GM12878 (cell line): Measurements from ENCODE around the gene RASAL2. TPM values are rescaled to one million over a fixed set of nuclear protein-coding genes. Genes with fewer than 3 reads are reported as not detected.

Experiments
- ATAC-seq: fragments of 200-7000 bp; cut with Tn5 transposase; 3 replicates; pipeline ENCODE4 v1.9.1; 2020; ENCODE audit warnings: mild to moderate bottlenecking, moderate library complexity
- BruUV-seq: library from RNA; stranded (reverse); fragments of 400-500 nt; replicated peaks from 2 replicates; lab custom pipeline; 2021; lab: Mats Ljungman, UMichigan
- CTCF ChIA-PET: fragments of 300-600 bp; sonication (Branson Sonifier 250); formaldehyde crosslinking; extraction: SDS; loops from one replicate; lab custom pipeline; 2021; ENCODE audit warnings: inconsistent platforms; lab: Yijun Ruan, JAX
- POLR2A ChIA-PET: fragments of 350-600 bp; formaldehyde crosslinking; extraction: SDS; loops from one replicate; lab custom pipeline; 2021; ENCODE audit warnings: inconsistent platforms; lab: Charles Lee
- RAD21 ChIA-PET: fragments of 300-600 bp; sonication (Branson Sonifier 250); formaldehyde crosslinking; loops from one replicate; lab custom pipeline; 2023; ENCODE audit warnings: antibody characterized with exemption; ENCODE audit not compliant: unreplicated experiment; lab: Charles Lee
- SMC1A ChIA-PET: fragments of 300-600 bp; sonication (Branson Sonifier 250); formaldehyde crosslinking; loops from one replicate; lab custom pipeline; 2023; ENCODE audit not compliant: unreplicated experiment, uncharacterized antibody; lab: Charles Lee
- DNase-seq: peaks from one replicate; pipeline ENCODE4 v3.0.0-alpha.2; 2011; ENCODE audit warnings: low read depth, low spot score
- FAIRE-seq: peaks from 3 replicates; lab custom pipeline; 2011; peaks lifted over from hg19 to GRCh38; lab: Jason Lieb, UNC
- H2AFZ ChIP-seq: 2 replicates; pipeline ENCODE4 v1.6.0; 2011; ENCODE audit warnings: low read depth, low read length, control low read depth; ENCODE audit not compliant: control insufficient read depth
- H3K27ac ChIP-seq: 2 replicates; pipeline ENCODE4 v1.5.1; 2011; ENCODE audit warnings: control low read depth; ENCODE audit not compliant: control insufficient read depth, insufficient read depth
- H3K27me3 ChIP-seq, 2 experiments: replicated peaks in 1 of 2; 2 replicates each; pipeline versions ENCODE4 v1.6.0 to v1.6.1; 2011; ENCODE audit warnings: low read length in 1 of 2; ENCODE audit not compliant: control insufficient read depth in 2 of 2, insufficient read depth in 2 of 2
- H3K36me3 ChIP-seq, 2 experiments: 2 replicates each; pipeline ENCODE4 v1.5.1; 2011; ENCODE audit warnings: low read length in 1 of 2; ENCODE audit not compliant: control insufficient read depth in 2 of 2, insufficient read depth in 2 of 2
- H3K4me1 ChIP-seq: 2 replicates; pipeline ENCODE4 v1.6.1; 2011; ENCODE audit warnings: mild to moderate bottlenecking, low read length, moderate library complexity, mixed read lengths; ENCODE audit not compliant: control insufficient read depth, insufficient read depth
- H3K4me2 ChIP-seq: 2 replicates; pipeline ENCODE4 v1.6.0; 2011; ENCODE audit warnings: control low read depth; ENCODE audit not compliant: control insufficient read depth, insufficient read depth
- H3K4me3 ChIP-seq: fragments of 200-600 bp; sonication (generic); 2 replicates; pipeline ENCODE4 v1.5.1; 2016
- H3K79me2 ChIP-seq: 2 replicates; pipeline ENCODE4 v1.6.0; 2011; ENCODE audit warnings: low read length; ENCODE audit not compliant: control insufficient read depth, insufficient read depth
- H3K9ac ChIP-seq: 2 replicates; pipeline ENCODE4 v1.8.0; 2011; ENCODE audit warnings: low read length, control low read depth, mixed read lengths; ENCODE audit not compliant: control insufficient read depth, insufficient read depth
- H3K9me3 ChIP-seq: replicated peaks from 3 replicates; pipeline ENCODE4 v1.5.1; 2011; ENCODE audit warnings: mild to moderate bottlenecking, low read length; ENCODE audit not compliant: control insufficient read depth, insufficient read depth
- H4K20me1 ChIP-seq: 2 replicates; pipeline ENCODE4 v1.6.0; 2011; ENCODE audit not compliant: control insufficient read depth, insufficient read depth
- CEBPB ChIP-seq, 2 experiments: fragments of 150-350 bp in 1 of 2; IDR thresholded peaks; 2 replicates each; pipeline ENCODE4 v1.6.1; 2012 to 2014; ENCODE audit warnings: low read depth in 2 of 2, low read length in 2 of 2, borderline replicate concordance in 1 of 2, inconsistent platforms in 1 of 2
- DPF2 ChIP-seq: fragments of 450-650 bp; IDR thresholded peaks from 2 replicates; pipeline ENCODE4 v1.6.1; 2017; ENCODE audit warnings: mild to moderate bottlenecking
- ESRRA ChIP-seq: IDR thresholded peaks from 2 replicates; pipeline ENCODE4 v1.6.1; 2012; ENCODE audit warnings: mild to moderate bottlenecking, low read length, improper control_type of control experiment
- FOS ChIP-seq: IDR thresholded peaks from 3 replicates; pipeline ENCODE4 v1.6.1; 2011; ENCODE audit warnings: borderline replicate concordance; ENCODE audit not compliant: insufficient read length; ENCODE audit errors: extremely low read depth
- GATAD2B ChIP-seq: fragments of 450-650 bp; conservative IDR thresholded peaks from 2 replicates; pipeline ENCODE4 v1.6.1; 2017; ENCODE audit warnings: low read depth, mild to moderate bottlenecking, moderate library complexity
- HDGF ChIP-seq: fragments of 450-650 bp; IDR thresholded peaks from 2 replicates; pipeline ENCODE4 v1.6.1; 2016; ENCODE audit warnings: antibody characterized with exemption
- HSF1 ChIP-seq: fragments of 150-350 bp; IDR thresholded peaks from 2 replicates; pipeline ENCODE4 v1.6.1; 2014; ENCODE audit warnings: mild to moderate bottlenecking, low read depth, low read length
- KDM1A ChIP-seq: fragments of 200-600 bp; sonication (generic); IDR thresholded peaks from 2 replicates; pipeline ENCODE4 v1.6.1; 2016; ENCODE audit warnings: borderline replicate concordance
- NFXL1 ChIP-seq: fragments of 450-650 bp; IDR thresholded peaks from 2 replicates; pipeline ENCODE4 v1.6.1; 2017; ENCODE audit warnings: antibody characterized with exemption, mild to moderate bottlenecking, borderline replicate concordance
- PBX3 ChIP-seq: IDR thresholded peaks from 2 replicates; pipeline ENCODE4 v1.6.1; 2011; ENCODE audit warnings: mild to moderate bottlenecking, low read depth, low read length, moderate library complexity; ENCODE audit not compliant: insufficient replicate concordance
- PKNOX1 ChIP-seq: fragments of 450-650 bp; IDR thresholded peaks from 2 replicates; pipeline ENCODE4 v1.6.1; 2016; ENCODE audit warnings: mild to moderate bottlenecking
- RAD21 ChIP-seq: IDR thresholded peaks from 2 replicates; pipeline ENCODE4 v1.6.1; 2011; ENCODE audit warnings: mild to moderate bottlenecking, low read depth, low read length, moderate library complexity; ENCODE audit not compliant: insufficient read depth
- SIN3A ChIP-seq: IDR thresholded peaks from 2 replicates; pipeline ENCODE4 v1.6.1; 2012; ENCODE audit warnings: low read depth, low read length, improper control_type of control experiment
- SMAD5 ChIP-seq: IDR thresholded peaks from 2 replicates; pipeline ENCODE4 v1.6.1; 2016; ENCODE audit warnings: antibody characterized with exemption, low read depth
- USF1 ChIP-seq: IDR thresholded peaks from 2 replicates; pipeline ENCODE4 v1.6.1; 2011; ENCODE audit warnings: borderline replicate concordance, low read depth, mild to moderate bottlenecking, moderate library complexity, mixed read lengths, low read length; ENCODE audit not compliant: insufficient read depth; ENCODE audit errors: extremely low read length
- ZBED1 ChIP-seq: IDR thresholded peaks from 2 replicates; pipeline ENCODE4 v1.6.1; 2016; ENCODE audit warnings: borderline replicate concordance
- WGBS: methylation state at CpG from one replicate; pipeline ENCODE4 v1.1.6; 2016; ENCODE audit warnings: low lambda C conversion rate; ENCODE audit not compliant: insufficient replicate concordance, insufficient coverage; ENCODE audit errors: missing lambda C conversion rate; 5-methylcytosine and 5-hydroxymethylcytosine counted together
- in situ Hi-C: fragments of 300-500 bp; cut with MboI; formaldehyde crosslinking; loops from 9 replicates; pipeline ENCODE4 v1.14.3; 2018; ENCODE audit warnings: mixed read lengths
- intact Hi-C: fragments of 100-400 bp; cut with micrococcal nuclease; formaldehyde crosslinking; loops from one replicate; pipeline ENCODE4 v1.14.2; 2022; ENCODE audit not compliant: unreplicated experiment
- polyA plus RNA-seq, 11 experiments: library from polyadenylated mRNA; depleted of rRNA in 4 of 11; unstranded in 6 of 11; stranded (reverse) in 5 of 11; fragments of >200 nt; fragmentation: Nextera tagmentation in 4 of 11; fragmentation: Illumina TruSeq in 1 of 11; extraction: Ambion mirVana in 4 of 11; extraction: Trizol in 1 of 11; gene quantifications; 1 replicate in 1 of 11; 2 replicates in 10 of 11; pipeline versions ENCODE4 v1.2.1 to v1.2.3, GENCODE V29; 2011 to 2016; ENCODE audit warnings: inconsistent platforms in 2 of 11, missing spikeins in 2 of 11, low read depth in 1 of 11
- total RNA-seq, 4 experiments: library from RNA; depleted of rRNA in 3 of 4; stranded (reverse); fragments of >200 nt in 3 of 4; fragmentation: Illumina TruSeq in 1 of 4; extraction: Trizol in 1 of 4; gene quantifications; 2 replicates each; pipeline versions ENCODE4 v1.2.1 to v1.2.3, GENCODE V29; 2013 to 2021

Gene RASAL2
- total and polyA plus RNA-seq, 10 of the 15 experiments (the other 5 are each of a cell fraction or from before 2014, with no cell fraction given), result 0.02 to 6.9 (median 0.17) TPM; not detected in 1

GRCh38 chr1:178066296-178066907 lies 27.5 kb upstream of the RASAL2 start (continued):
- no peak for TF ChIP-seq ESRRA

GRCh38 chr1:178066908-178067614 lies 26.8 kb upstream of the RASAL2 start:
- peak; percentile 98 for ATAC-seq
- no peaks in the 10 kb centered on the region for H3K9me3 ChIP-seq
- peak overlapping the region; percentile 70 for H3K4me2 ChIP-seq
- ChIA-PET SMC1A (interaction anchor here (0.6 to 4.6 kb wide), 7 partner anchors 11 to 122 kb away, joined by 3 to 23 read pairs (median 3); no protein-coding TSS in a partner anchor), POLR2A (interaction anchor here (0.9 to 1.4 kb wide), 2 partner anchors 11 to 258 kb away, joined by 4 read pairs; no protein-coding TSS in a partner anchor), RAD21 (interaction anchor here (0.5 to 2.2 kb wide), 4 partner anchors 11 to 35 kb away, joined by 3 to 13 read pairs (median 4); partner anchors contain the start of gene RASAL2), CTCF (interaction anchor here (0.6 to 2.1 kb wide), 6 partner anchors 9 to 121 kb away, joined by 3 to 11 read pairs (median 6); no protein-coding TSS in a partner anchor)
- no peaks in the 10 kb centered on the region for H3K36me3 ChIP-seq
- intact Hi-C loops, result no loop called here
- no peak overlapping the region for H3K4me3 ChIP-seq
- DNase-seq, result peak; percentile 44
- BruUV-seq, result no TSS peak
- in situ Hi-C loops, result no loop called here
- peak; percentile 31 for FAIRE-seq
- H2AFZ ChIP-seq, result peak overlapping the region; percentile 25
- H3K79me2 ChIP-seq, result no peaks in the 10 kb centered on the region
- peak overlapping the region; percentile 67 for H3K27ac ChIP-seq
- no peaks in the 10 kb centered on the region for H4K20me1 ChIP-seq
- no peak overlapping the region for H3K9ac ChIP-seq
- no peaks in the 10 kb centered on the region for H3K27me3 ChIP-seq
- 20% methylated on average over 6 of the region's 6 CpGs for WGBS
- H3K4me1 ChIP-seq, result peaks cover 6% of the 10 kb centered on the region
- no peak for TF ChIP-seq USF1
- no peak for TF ChIP-seq HSF1
- TF ChIP-seq SMAD5, result no peak
- no peak for TF ChIP-seq PBX3
- no peak for TF ChIP-seq CEBPB (IDR thresholded peaks at IDR 0.05; ENCODE audit: borderline replicate concordance in 1 of 2, low read depth in 2 of 2, low read length in 2 of 2)
- TF ChIP-seq SIN3A, result no peak
- no peak for TF ChIP-seq KDM1A
- TF ChIP-seq NFXL1, result no peak
- no peak for TF ChIP-seq FOS
- TF ChIP-seq PKNOX1, result peak; percentile 60; the same call in 1 of the 2 replicates
- no peak for TF ChIP-seq RAD21
- peak; percentile 97 for TF ChIP-seq DPF2
- TF ChIP-seq ESRRA, result no peak
- peak; percentile 24; the same call in 1 of the 2 replicates for TF ChIP-seq ZBED1
- TF ChIP-seq GATAD2B, result no peak; the same call in 1 of the 2 replicates
- TF ChIP-seq HDGF, result peak; percentile 90
